Loucy (cell line): ENCODE measurements around the gene PLPP6.

Source experiments
- H2AFZ ChIP-seq: fragments of 200-600 bp; sonication (generic); 2 replicates; pipeline ENCODE4 v1.6.0; 2016; ENCODE audit warnings: antibody characterized with exemption, mild to moderate bottlenecking, low read length, moderate library complexity
- H3F3A ChIP-seq: fragments of 200-600 bp; 2 replicates; pipeline ENCODE4 v1.6.0; 2016; ENCODE audit warnings: antibody characterized with exemption, low read depth, mild to moderate bottlenecking
- H3K27me3 ChIP-seq: fragments of 200-600 bp; sonication (generic); 2 replicates; pipeline ENCODE4 v1.6.1; 2014; ENCODE audit warnings: low read length, mild to moderate bottlenecking; ENCODE audit not compliant: insufficient read depth, poor library complexity, severe bottlenecking
- H3K36me3 ChIP-seq: fragments of 200-600 bp; sonication (generic); 2 replicates; pipeline ENCODE4 v1.6.1; 2016; ENCODE audit warnings: low read length; ENCODE audit not compliant: insufficient read depth
- H3K4me1 ChIP-seq: fragments of 200-600 bp; sonication (generic); 2 replicates; pipeline ENCODE4 v1.5.1; 2014; ENCODE audit warnings: low read length, mild to moderate bottlenecking; ENCODE audit not compliant: insufficient read depth, poor library complexity, severe bottlenecking
- H3K4me2 ChIP-seq: fragments of 200-600 bp; sonication (generic); 2 replicates; pipeline ENCODE4 v1.6.0; 2014; ENCODE audit warnings: antibody characterized with exemption, low read length, low read depth, mild to moderate bottlenecking; ENCODE audit not compliant: poor library complexity, severe bottlenecking
- H3K4me3 ChIP-seq: fragments of 200-600 bp; sonication (generic); 2 replicates; pipeline ENCODE4 v1.5.1; 2014; ENCODE audit warnings: low read length, mild to moderate bottlenecking, mixed read lengths; ENCODE audit not compliant: poor library complexity, severe bottlenecking
- H3K79me2 ChIP-seq: fragments of 200-600 bp; sonication (generic); 2 replicates; pipeline ENCODE4 v1.6.1; 2014; ENCODE audit warnings: low read length; ENCODE audit not compliant: insufficient read depth
- H3K9ac ChIP-seq: fragments of 200-600 bp; sonication (generic); 2 replicates; pipeline ENCODE4 v1.6.0; 2014; ENCODE audit warnings: mild to moderate bottlenecking, low read depth, low read length, moderate library complexity; ENCODE audit not compliant: poor library complexity, severe bottlenecking
- H3K9me2 ChIP-seq: fragments of 200-600 bp; sonication (generic); replicated peaks from 2 replicates; pipeline ENCODE4 v1.6.1; 2016; ENCODE audit warnings: low read depth, low read length, mixed read lengths
- H3K9me3 ChIP-seq: fragments of 200-600 bp; sonication (generic); 2 replicates; pipeline ENCODE4 v1.6.1; 2014; ENCODE audit warnings: mild to moderate bottlenecking, antibody characterized with exemption, low read length, low read depth; ENCODE audit not compliant: insufficient read depth
- H4K20me1 ChIP-seq: fragments of 200-600 bp; sonication (generic); 2 replicates; pipeline ENCODE4 v1.6.0; 2014; ENCODE audit warnings: antibody characterized with exemption, low read length, mild to moderate bottlenecking; ENCODE audit not compliant: insufficient read depth, poor library complexity, severe bottlenecking
- CTCF ChIP-seq: fragments of 200-600 bp; sonication (generic); conservative IDR thresholded peaks from 2 replicates; pipeline ENCODE4 v1.5.1; 2014; ENCODE audit warnings: mild to moderate bottlenecking, antibody characterized with exemption, low read length
- EZH2phosphoT487 ChIP-seq: fragments of 200-600 bp; IDR thresholded peaks from 2 replicates; pipeline ENCODE4 v1.6.1; 2018; ENCODE audit warnings: antibody characterized with exemption, mild to moderate bottlenecking, moderate library complexity, borderline replicate concordance

Gene PLPP6

GRCh38 chr9:4615778-4616177, 46.3 kb upstream of the PLPP6 start:
- no peaks in the 10 kb centered on the region for H3K9me3 ChIP-seq
- no peaks in the 10 kb centered on the region for H3K9me2 ChIP-seq
- H3K4me3 ChIP-seq: no peak overlapping the region
- H2AFZ ChIP-seq: no peak overlapping the region
- peaks cover 83% of the 10 kb centered on the region for H3K27me3 ChIP-seq
- H3K4me1 ChIP-seq: peaks cover 13% of the 10 kb centered on the region
- no peak overlapping the region for H3K9ac ChIP-seq
- no peaks in the 10 kb centered on the region for H3K79me2 ChIP-seq
- H3K4me2 ChIP-seq: no peak overlapping the region
- H3F3A ChIP-seq: no peaks in the 10 kb centered on the region
- H3K36me3 ChIP-seq: no peaks in the 10 kb centered on the region
- no peaks in the 10 kb centered on the region for H4K20me1 ChIP-seq
- TF ChIP-seq CTCF (no peak), EZH2phosphoT487 (no peak)

GRCh38 chr9:4617752-4618151, 44.3 kb upstream of the PLPP6 start:
- Histone ChIP-seq H3K9me2 (no peaks in the 10 kb centered on the region), H4K20me1 (no peaks in the 10 kb centered on the region), H3K36me3 (no peaks in the 10 kb centered on the region), H3K4me3 (no peak overlapping the region), H3K9ac (no peak overlapping the region), H3K4me2 (no peak overlapping the region), H2AFZ (no peak overlapping the region), H3F3A (no peaks in the 10 kb centered on the region), H3K4me1 (peaks cover 14% of the 10 kb centered on the region), H3K27me3 (peaks cover 92% of the 10 kb centered on the region), H3K9me3 (no peaks in the 10 kb centered on the region), H3K79me2 (no peaks in the 10 kb centered on the region)
- TF ChIP-seq CTCF (no peak), EZH2phosphoT487 (no peak)

GRCh38 chr9:4618700-4619099, 43.4 kb upstream of the PLPP6 start:
- Histone ChIP-seq H3K36me3 (no peaks in the 10 kb centered on the region), H3K9ac (no peak overlapping the region), H3K4me2 (no peak overlapping the region), H4K20me1 (no peaks in the 10 kb centered on the region), H3K79me2 (no peaks in the 10 kb centered on the region), H3F3A (no peaks in the 10 kb centered on the region), H2AFZ (no peak overlapping the region), H3K4me1 (peaks cover 14% of the 10 kb centered on the region), H3K9me3 (no peaks in the 10 kb centered on the region), H3K9me2 (no peaks in the 10 kb centered on the region), H3K27me3 (peaks cover 92% of the 10 kb centered on the region), H3K4me3 (no peak overlapping the region)
- TF ChIP-seq CTCF: no peak
- no peak for TF ChIP-seq EZH2phosphoT487
